HepG2 (cell line): ENCODE data around the gene TMBIM1. TPM values are rescaled to one million over a fixed set of nuclear protein-coding genes. Genes with fewer than 3 reads are reported as not detected.
A peak's percentile ranks its signal among the peaks of the same experiment; 100 is the strongest.

Experiments
- GABPB1 ChIP-seq: IDR thresholded peaks from 2 replicates; pipeline ENCODE4 v1.6.1; 2016; ENCODE audit warnings: mild to moderate bottlenecking, missing genetic modification reagents, moderate library complexity, missing compliant biosample characterization
- HNF4G ChIP-seq, 2 experiments: sonication (generic) in 1 of 2; formaldehyde crosslinking in 1 of 2; IDR thresholded peaks; 2 replicates each; pipeline versions ENCODE4 v1.4.0 to v1.6.1; 2011 to 2020; ENCODE audit warnings: borderline replicate concordance in 2 of 2, low read depth in 2 of 2, mild to moderate bottlenecking in 2 of 2, low read length in 1 of 2, missing genetic modification reagents in 1 of 2, moderate library complexity in 1 of 2
- HNRNPL ChIP-seq: fragments of 200-400 bp; formaldehyde crosslinking; IDR thresholded peaks from 2 replicates; pipeline ENCODE4 v1.6.1; 2017; ENCODE audit warnings: mild to moderate bottlenecking, low read depth, low read length
- HOMEZ ChIP-seq: IDR thresholded peaks from 2 replicates; pipeline ENCODE4 v1.6.1; 2016; ENCODE audit warnings: low read depth
- ISX ChIP-seq: sonication (generic); formaldehyde crosslinking; conservative IDR thresholded peaks from 2 replicates; pipeline ENCODE4 v1.5.0; 2020; ENCODE audit warnings: missing genetic modification reagents
- NR2F6 ChIP-seq, 2 experiments: IDR thresholded peaks; 2 replicates each; pipeline ENCODE4 v1.6.1; 2016; ENCODE audit warnings: antibody characterized with exemption in 1 of 2, mild to moderate bottlenecking in 1 of 2
- SOX5 ChIP-seq: IDR thresholded peaks from 2 replicates; pipeline ENCODE4 v1.6.1; 2016; ENCODE audit warnings: borderline replicate concordance
- SOX6 ChIP-seq, 2 experiments: fragments of 450-650 bp in 1 of 2; sonication (generic) in 1 of 2; formaldehyde crosslinking in 1 of 2; IDR thresholded peaks; 2 replicates each; pipeline versions ENCODE4 v1.4.0 to v1.6.1; 2017 to 2020; ENCODE audit warnings: antibody characterized with exemption in 1 of 2, mild to moderate bottlenecking in 1 of 2, missing genetic modification reagents in 1 of 2
- TAF15 ChIP-seq: fragments of 200-400 bp; formaldehyde crosslinking; IDR thresholded peaks from one replicate; pipeline ENCODE4 v1.6.1; 2018; ENCODE audit warnings: mild to moderate bottlenecking, low read depth, low read length; ENCODE audit not compliant: poor library complexity, severe bottlenecking
- TEAD3 ChIP-seq: optimal IDR thresholded peaks from 2 replicates; pipeline ENCODE3; 2016; ENCODE audit warnings: borderline replicate concordance
- XRCC5 ChIP-seq: fragments of 200-400 bp; formaldehyde crosslinking; optimal IDR thresholded peaks from 2 replicates; pipeline ENCODE3; 2017; ENCODE audit warnings: mild to moderate bottlenecking, low read length
- ZNF143 ChIP-seq: sonication (generic); formaldehyde crosslinking; IDR thresholded peaks from 2 replicates; pipeline ENCODE4 v1.4.0; 2020; ENCODE audit warnings: missing genetic modification reagents
- ZNF253 ChIP-seq: sonication (generic); formaldehyde crosslinking; IDR thresholded peaks from 2 replicates; pipeline ENCODE4 v1.8.0; 2022; ENCODE audit warnings: mild to moderate bottlenecking, missing genetic modification reagents, borderline replicate concordance
- ZNF3 ChIP-seq: IDR thresholded peaks from 2 replicates; pipeline ENCODE4 v1.7.0; 2017; ENCODE audit warnings: inconsistent platforms
- ZNF367 ChIP-seq: sonication (generic); formaldehyde crosslinking; IDR thresholded peaks from 2 replicates; pipeline ENCODE4 v1.4.0; 2020; ENCODE audit warnings: missing genetic modification reagents, borderline replicate concordance
- ZNF430 ChIP-seq: sonication (generic); formaldehyde crosslinking; IDR thresholded peaks from 2 replicates; pipeline ENCODE4 v1.9.0; 2021; ENCODE audit warnings: mild to moderate bottlenecking, missing genetic modification reagents
- ZNF556 ChIP-seq: sonication (generic); formaldehyde crosslinking; IDR thresholded peaks from 2 replicates; pipeline ENCODE4 v1.4.0; 2020; ENCODE audit warnings: mild to moderate bottlenecking, missing genetic modification reagents, borderline replicate concordance
- ZNF574 ChIP-seq: sonication (generic); formaldehyde crosslinking; IDR thresholded peaks from 2 replicates; pipeline ENCODE4 v1.4.0; 2020; ENCODE audit warnings: missing genetic modification reagents
- polyA plus RNA-seq, 8 experiments: library from polyadenylated mRNA; depleted of rRNA in 3 of 8; stranded (reverse) in 7 of 8; unstranded in 1 of 8; fragments of >200 nt; fragmentation: Illumina TruSeq in 4 of 8; extraction: Trizol in 4 of 8; gene quantifications; 2 replicates each; pipeline versions ENCODE4 v1.2.1 to v1.2.3, GENCODE V29; 2011 to 2016; ENCODE audit warnings: low read depth in 4 of 8, missing spikeins in 1 of 8, mixed read lengths in 1 of 8; ENCODE audit not compliant: insufficient read depth in 1 of 8
- total RNA-seq, 5 experiments: library from RNA; depleted of rRNA; stranded (reverse); fragments of >200 nt; fragmentation: Illumina TruSeq; extraction: Trizol; gene quantifications; 2 replicates each; pipeline ENCODE4 v1.2.3, GENCODE V29; 2016; ENCODE audit warnings: low read depth in 1 of 5

Gene TMBIM1
- total and polyA plus RNA-seq, 2 of the 13 experiments (the other 11 are each of a cell fraction or from before 2014, with no cell fraction given), result 127 to 139 TPM

GRCh38 chr2:218269900-218270720, 22.2 kb downstream of the TMBIM1 start, which contains the start of the genes AAMP and PNKD (continued):
- TF ChIP-seq HNF4G (IDR thresholded peaks at IDR 0.05; ENCODE audit: borderline replicate concordance, low read depth, low read length), result peak; percentile 19; the same call in 1 of the 2 replicates
- TF ChIP-seq HNF4G (CRISPR knock-in tag; IDR thresholded peaks at IDR 0.05; ENCODE audit: borderline replicate concordance, low read depth), result peak; percentile 34; the same call in 1 of the 2 replicates
- TF ChIP-seq ZNF3 (CRISPR knock-in tag), result no peak
- peak; percentile 19 for TF ChIP-seq TEAD3
- TF ChIP-seq ZNF367 (CRISPR knock-in tag), result 0 out of 2 replicates have a peak, but pooled peaks have one; percentile 65
- peak; percentile 93 for TF ChIP-seq ZNF574 (CRISPR knock-in tag)
- no peak for TF ChIP-seq SOX6 (IDR thresholded peaks at IDR 0.05)
- TF ChIP-seq SOX6 (CRISPR knock-in tag; IDR thresholded peaks at IDR 0.05), result peak; percentile 75
- peak; percentile 42; the same call in 1 of the 2 replicates for TF ChIP-seq SOX5 (CRISPR knock-in tag)
- TF ChIP-seq HNRNPL, result no peak
- peak; percentile 49; the same call in 1 of the 2 replicates for TF ChIP-seq HOMEZ
- TF ChIP-seq TAF15, result peak; percentile 35
- TF ChIP-seq ISX, result peak; percentile 76; the same call in 1 of the 2 replicates
- TF ChIP-seq ZNF556, result peak; percentile 54; the same call in 1 of the 2 replicates
- 0 out of 2 replicates have a peak, but pooled peaks have one; percentile 30 for TF ChIP-seq NR2F6 (IDR thresholded peaks at IDR 0.05)
- TF ChIP-seq NR2F6 (CRISPR knock-in tag; IDR thresholded peaks at IDR 0.05), result peak; percentile 6; the same call in 1 of the 2 replicates
- TF ChIP-seq ZNF143 (CRISPR knock-in tag), result peak; percentile 98
- TF ChIP-seq ZNF253 (CRISPR knock-in tag), result 0 out of 2 replicates have a peak, but pooled peaks have one; percentile 79
- peak; percentile 96 for TF ChIP-seq GABPB1
- TF ChIP-seq XRCC5, result peak; percentile 97
- peak; percentile 95 for TF ChIP-seq ZNF430 (CRISPR knock-in tag)
